ENCODE data around the gene FRY.

DNA sequence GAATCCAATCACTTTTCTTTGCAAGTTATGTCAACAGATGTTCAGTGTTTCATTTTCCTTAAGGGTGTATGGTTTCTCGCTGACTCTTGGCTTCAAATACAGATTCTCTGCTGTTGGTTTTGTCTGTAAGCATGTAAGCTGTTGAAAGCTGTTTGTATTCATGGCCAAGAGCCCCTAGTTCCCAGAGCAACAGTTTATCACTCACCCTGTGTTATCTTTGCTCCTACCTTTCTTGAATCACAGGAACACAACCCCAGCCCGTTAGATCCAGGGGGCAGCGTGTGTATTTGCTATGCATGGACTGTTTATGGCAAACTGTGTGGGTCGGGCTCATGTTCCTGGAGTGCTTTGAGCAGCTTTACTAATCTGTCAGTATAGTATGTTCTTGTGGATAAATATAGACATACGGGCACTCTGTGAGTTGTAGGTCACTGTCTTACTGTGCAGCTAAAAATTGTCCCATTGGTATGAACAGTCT is 28.9 kb downstream of the FRY start:
- no peak for TF ChIP-seq CTCF (conservative IDR thresholded peaks at IDR 0.05; ENCODE audit: low read length)
- no peak for TF ChIP-seq EZH2phosphoT487 (IDR thresholded peaks at IDR 0.05; ENCODE audit: borderline replicate concordance)
